Stimulated activated CD4-positive, alpha-beta T cell treated with anti-CD3 and anti-CD28 coated beads, Interleukin-1b, Interleukin-23, amount 100 ng/mL, for 48 hours (primary cell): Measurements from ENCODE around the gene USP48.

Experiments used
- DNase-seq: peaks from one replicate; pipeline ENCODE4 v3.0.0-alpha.2; 2020

Gene USP48

DNA sequence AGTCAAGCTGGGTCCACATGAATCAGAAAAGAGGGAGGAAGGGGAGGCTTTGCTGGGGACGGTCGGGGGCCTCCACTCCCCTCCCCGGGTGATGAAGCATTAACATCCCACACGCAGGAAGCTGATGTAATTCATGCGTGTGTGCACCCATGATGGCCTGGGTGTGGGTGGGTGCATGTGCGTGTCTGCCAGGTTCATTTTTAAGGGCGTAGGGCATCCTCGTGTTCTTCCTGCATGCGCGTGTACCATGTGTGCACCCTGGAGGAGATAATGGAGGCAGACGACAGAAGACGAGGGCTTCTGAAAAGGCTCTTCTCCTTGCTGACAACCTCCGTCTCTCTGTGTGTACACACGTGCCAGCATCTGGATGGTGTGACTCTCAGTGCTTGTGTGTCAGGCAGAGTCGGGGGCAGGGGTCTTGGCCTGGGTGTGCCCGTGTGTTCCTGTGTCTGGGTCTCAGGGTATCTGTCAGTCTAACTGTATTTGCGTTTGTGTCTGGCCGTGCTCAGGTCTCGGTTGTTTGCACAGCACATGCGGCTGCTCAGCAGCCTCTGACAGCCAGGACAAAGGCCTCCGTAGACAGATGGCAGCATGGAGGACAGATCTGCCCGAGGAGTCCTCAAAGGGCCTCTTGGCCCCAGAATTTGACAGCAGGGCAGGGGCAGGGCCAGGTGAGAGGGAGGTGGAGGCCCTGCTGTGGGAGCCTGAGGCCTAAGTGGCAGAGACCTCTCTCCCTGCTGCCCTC lies 116.2 kb downstream of the USP48 start:
- DNase-seq, result no peak

DNA sequence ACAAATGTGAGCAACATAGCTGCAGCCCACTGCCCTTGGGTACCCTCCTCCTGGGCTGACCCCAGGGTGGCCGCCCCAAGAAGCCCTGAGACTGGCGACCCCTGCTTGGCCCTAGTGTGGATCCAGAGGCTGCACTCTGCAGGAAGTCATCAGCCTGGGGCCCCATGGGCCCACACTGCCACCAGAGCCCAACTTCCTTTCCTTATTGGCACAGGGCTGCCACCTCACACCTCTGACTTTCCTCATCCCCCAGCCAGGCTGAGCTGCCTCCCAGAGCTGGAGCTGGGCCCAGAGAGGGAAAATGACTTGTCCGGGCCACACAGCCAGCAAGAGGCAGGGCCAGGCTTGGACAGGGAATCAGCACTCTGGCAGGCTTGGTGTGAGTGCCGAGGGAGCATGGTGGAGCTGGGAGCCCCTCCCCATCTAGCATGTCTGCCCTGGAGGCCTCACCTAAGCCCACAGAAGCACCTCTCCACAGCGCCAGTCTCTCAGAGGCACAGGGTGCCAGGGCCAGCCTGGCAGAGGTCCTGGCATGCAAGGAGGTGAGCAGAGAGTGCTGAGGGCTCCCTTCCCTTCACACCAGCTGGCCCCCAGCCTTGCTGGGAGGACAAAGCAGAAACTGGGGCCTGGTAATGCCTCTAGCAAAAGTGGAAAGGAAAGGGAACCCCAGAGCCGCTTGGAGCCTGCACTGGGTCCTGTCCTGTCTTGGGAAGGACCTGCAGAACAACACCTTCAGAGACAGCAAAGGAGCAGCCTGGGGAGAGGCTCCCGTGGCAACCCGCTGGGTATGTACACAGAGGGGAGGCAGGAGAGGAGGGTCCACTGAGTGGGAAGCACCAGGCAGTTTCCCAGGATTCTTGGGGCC lies 117.0 kb downstream of the USP48 start:
- DNase-seq, result no peak

DNA sequence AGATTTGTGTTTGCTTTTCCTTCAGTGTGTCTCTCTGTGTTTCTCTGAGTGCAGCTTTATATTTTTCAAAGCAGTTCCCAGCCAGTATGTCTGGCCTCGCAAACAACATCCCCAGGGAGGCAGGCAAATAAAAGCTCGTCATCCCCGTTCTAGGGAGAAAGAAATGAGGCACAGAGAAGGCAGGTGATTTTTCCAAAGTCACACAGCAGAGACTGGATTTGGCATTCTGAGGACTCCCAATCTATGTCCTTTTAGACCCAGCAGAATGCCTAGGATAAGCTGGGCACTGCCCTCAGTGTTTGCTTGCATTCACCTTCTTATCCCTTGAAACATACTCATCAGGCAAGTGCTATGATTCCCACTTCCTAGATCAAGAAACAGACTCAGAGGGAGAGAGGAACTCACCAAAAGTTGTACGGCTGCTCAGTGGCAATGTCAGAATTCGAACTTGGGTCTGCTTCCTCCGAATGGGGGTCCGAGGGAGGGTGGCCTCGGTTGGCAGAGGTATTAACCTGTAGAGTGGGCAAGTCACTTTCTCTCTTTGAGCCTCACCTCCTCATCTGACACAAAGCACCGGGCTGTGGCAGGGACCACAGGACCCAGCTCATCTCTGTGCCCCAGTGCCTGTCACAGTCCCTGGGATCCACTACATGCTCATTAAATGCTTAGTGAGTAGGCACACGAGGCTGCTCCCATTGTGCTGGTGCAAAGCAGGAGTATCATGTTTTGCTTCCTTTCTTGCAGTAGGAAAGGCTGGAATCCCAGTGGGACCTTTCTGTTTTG lies 118.0 kb downstream of the USP48 start:
- no peak for DNase-seq

DNA sequence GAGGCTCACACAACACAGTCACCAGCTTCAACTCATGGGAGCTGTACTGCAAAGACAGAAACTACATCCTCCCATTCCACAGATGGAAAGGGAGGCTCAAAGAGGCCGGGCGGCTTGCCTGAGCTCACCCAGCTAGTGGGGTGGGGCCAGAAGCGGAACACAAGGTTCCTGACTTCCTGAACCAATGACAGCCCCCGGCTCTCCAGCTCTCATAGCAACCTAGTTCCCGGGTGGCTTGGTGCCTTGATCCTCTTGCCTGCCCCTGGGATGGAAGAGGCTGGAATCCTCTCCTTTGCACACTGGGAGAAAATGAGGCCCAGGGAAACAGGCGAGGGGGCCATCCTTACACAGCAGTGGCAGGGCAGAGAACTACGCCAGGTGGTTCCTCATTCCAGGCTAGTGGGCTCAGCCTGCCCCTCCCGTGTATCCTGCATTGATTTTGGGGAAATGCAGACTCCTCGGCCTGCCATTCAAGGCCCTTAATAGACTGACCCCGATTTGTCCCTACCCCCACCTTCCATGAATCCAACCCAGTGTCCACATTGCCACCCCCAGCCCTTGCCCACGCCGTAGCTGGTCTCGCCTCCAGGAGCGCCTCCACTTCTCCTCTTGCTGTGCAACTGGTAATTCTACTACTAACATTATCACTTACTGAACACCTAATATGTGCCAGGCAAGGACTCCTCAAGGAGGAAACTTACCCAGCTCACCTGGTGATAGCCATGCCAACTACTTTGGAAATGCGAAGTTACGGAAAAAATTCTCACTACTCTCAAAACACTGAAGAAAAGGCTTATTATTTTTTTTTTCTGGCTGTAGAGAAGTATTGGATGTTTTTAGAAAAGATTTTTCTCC lies 118.8 kb downstream of the USP48 start:
- DNase-seq, result no peak

DNA sequence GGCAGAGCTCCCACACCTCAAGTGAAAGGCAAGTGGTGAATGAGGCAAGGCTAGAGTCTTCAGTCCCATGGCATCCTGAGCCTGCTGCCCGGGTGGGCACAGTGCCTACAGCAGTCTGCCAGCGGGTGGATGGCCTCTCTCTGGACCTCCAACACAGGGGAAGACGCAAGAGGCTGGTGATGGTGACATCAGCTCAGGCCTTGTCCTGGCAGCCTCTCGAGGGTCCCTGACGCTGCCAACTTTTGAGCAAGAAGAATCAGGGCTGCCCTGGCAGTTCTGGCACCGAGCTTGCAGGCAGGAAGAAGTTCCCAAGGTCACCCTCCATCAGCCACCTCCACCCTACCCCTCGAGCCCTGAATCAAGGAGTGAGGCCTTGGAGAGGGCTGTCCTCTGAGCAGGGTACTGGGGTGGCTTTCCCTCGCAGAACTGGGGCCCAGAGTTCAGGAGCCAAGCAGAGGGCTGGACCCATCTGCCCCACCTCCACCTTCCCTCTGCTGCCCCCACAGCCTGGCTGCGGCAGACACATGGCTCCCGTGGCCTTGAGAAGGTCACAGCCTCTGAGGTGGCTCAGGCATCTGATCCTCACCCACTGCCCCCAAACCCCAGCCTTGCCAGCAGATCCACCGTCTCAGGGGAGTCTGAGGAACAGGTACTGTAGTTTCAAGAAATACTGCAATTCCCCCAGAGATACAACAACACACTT lies 119.5 kb downstream of the USP48 start:
- no peak for DNase-seq

DNA sequence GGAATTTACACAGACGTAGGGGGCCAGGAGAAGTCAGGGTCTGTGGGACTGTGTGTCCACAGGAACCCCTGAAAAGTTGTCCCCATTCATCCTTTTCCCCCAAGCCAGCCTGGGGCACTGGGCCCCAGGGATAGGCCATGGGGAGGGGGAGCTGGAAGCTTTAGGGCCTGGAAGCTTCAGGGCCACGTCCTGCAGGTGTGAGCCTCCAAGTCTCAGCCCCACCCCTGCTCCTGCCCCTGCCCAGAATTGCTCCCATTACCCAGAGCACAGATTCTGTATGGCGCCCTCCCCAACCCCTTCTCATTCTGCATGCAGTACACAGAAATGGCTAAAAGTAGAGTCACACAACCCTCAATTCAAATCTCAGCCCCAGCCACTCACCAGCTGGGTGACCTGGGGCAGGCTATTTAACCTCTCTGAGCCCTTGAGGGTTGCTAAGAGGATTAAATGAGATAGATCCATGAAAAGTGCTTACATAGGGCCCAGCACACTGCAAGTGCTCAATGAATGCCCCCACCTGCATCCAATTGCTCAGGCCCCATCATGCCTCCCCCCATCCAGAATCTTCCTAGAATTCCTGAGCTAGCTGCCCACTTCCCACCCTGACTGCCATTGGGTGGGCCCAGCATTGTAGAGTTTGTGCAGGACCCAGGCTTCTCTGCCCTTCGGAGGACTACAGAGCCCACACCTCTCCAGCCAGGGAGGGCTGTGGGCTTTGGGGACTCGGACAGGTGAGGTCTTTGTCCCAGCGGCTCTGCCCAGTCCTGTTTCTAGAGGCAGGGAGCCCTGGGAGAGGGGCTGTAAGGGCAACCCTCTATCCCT lies 120.3 kb downstream of the USP48 start:
- no peak for DNase-seq

DNA sequence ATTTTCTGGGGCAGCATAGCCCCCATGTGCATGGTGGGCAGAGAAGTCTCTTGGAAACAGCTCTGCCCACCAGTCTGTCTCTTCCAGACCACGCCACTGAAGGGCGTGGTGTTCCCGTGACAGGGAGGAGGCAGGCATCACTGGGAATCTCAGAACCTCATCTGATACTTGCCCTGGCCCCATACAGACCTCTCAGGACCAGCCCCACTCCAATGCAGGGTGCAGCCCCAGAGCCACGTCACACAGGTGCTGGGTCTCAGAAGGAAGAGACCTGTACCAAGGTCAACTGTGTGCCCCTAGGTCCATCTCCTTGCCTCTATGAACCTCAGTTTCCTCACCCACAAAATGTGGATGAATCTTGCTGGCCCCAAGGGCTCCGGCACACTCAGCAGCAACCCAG lies 121.1 kb downstream of the USP48 start:
- DNase-seq, result no peak

DNA sequence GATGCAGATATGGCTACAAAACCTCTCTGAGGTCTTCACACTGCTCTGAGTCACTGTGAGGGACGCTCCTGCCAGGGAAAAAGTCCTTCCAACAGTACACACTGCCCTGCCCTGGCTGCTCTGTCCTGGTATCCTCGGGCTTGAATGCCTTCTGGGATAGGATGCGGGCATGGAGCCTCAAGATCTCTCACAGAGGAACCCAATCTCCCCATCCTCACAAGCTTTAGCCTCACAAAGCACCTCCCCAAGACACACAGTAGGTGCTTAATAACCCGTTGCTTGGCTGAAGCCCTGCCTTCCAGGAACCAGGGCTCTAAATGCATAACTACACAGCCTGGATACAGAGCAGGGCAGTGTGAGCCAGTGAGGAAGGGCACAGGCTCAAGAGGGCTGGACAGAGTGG lies 123.0 kb downstream of the USP48 start:
- DNase-seq, result no peak

DNA sequence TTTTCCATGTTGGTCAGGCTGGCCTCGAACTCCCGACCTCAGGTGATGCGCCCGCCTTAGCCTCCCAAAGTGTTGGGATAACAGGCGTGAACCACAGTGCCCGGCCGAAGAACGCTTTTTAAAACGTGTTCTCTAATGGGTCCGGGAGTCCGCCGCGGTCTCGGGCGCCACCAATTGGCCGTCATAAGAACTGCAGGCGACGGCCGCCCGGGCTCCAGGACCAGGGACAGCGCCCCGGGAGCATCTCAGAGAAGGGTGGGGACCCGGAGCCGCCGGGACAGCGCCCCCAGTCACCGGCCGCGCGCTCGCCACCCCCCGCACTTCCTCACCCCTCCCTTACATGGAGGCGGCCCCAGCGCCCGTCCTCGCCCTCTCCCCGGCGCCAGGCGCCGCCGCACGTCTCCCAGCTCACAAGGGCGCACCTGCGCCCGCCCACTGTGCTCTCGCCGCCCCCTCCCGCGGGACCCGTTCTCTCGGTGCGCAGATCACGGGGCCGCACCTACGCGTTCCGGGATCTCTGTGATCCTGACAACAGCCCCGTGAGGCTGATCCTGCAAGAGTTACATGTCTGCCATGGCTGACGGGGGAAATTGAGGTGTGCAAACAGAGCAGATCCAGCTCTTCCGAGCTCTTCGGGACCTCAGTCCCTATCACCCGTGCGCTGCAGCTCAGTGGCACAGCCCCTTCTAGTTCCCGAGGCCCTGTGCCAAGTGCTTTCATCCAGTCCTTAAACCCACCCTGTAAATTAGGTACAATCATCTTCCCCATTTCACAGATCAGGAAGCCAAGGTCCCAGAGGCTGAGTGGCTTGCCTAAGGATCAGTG lies 123.6 kb downstream of the USP48 start:
- DNase-seq, result peak; percentile 78

DNA sequence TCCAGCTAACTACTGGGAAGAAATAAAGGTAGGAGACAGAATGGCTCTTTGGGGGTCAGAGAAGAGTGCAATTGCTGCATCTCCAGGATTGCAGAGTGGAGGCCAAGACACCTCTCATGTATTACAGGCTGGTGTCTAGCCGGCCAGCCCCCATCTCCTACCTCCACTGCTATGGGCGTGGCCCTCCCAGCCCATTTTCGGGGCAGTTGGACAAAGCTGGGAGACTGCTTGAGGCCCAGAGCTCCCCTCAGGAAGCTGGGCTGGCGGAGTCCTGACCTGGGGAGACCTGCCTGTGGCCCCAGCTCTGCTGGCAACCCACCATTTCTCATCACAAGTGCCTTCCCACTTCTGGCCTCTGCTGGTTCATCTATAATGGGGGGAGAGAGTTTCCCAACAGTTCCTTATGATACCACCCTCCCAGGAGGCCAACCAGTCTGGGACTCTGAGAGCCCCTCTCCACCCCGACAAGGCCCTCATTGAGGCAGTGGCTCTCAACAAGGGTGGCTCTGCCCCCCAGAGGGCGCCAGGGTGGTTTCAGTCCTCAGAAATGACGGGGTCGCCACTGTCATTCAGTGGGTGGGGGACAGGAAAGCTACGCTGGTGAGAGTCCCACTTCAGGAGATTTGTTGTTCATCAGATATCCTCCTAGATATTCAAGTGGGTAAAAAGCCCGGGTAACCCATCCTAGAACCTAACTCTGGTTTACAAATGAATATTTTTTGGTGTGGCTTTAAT lies 125.3 kb downstream of the USP48 start:
- DNase-seq, result no peak

DNA sequence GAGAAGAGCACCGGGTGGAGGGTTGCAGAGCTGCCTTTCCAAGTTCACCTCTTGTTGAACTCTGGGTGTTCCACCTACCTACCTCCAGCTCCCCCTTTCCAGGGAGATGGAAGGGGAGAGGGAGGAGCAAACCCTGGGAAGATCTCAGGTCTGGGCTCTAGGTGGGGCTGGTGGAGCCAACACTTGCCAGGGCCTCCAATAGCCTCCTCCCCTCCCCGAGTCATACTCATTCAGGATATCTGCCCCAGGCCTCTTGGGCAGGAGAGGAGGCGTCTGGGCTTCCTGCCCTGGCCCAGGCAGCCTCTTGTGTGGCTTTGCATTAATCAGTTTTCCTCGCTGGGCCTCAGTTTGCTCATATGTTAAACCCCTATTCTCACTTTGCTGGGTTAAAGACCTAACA lies 127.2 kb downstream of the USP48 start:
- DNase-seq, result no peak

DNA sequence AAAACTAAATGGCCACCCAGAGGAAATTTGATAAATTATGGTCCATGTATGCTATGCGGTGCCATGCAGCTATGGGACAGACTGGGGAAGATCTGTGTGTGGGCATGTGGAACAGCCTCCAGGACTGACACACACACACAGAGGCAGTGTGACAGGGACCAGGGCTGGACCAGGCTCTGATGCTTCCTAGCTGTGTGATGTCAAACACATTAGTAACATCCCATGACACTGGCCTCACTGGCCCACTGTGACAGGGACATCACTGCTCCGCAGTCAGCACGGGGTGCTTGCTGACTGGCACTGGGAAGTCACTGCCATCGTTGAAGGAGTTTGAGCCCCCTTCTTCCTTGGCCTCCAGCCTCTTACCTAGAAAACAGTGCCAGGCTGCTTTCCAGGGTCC lies 127.7 kb downstream of the USP48 start:
- no peak for DNase-seq

DNA sequence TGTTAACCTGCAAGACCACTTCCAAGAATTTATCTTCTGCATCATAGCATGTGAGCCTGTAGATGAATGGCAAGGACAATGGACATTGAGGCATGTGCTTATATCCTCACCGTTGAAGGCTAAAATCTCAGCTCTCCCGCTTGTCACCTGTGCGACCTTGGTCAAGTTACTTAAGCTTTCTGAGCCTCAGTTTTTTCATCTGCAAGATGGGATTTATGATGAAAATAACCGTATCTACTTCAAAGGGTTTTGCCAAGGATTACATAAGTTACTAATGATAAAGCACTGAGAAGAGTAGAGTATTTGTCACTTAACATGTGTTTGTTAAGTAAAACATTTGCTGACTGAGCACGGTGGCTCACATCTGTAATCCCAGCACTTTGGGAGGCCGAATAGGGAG lies 128.7 kb downstream of the USP48 start:
- DNase-seq, result no peak

DNA sequence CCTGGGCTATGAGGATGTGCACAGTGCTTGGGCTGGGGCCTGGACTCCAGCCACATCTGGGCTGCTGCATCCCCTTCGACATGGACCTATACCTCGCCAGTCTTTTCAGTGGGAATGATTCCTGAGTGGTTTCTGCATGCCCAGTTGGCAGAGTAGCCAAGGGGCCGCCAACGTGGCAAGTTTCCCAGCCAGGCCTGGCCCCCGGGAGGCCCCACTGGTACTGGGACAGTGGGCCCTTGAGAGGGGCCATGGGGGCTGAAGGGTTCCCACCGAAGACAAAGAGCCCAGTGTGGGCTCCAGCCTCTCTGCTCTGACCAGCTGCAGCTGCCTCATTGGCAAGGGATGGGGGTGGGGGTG lies 129.2 kb downstream of the USP48 start:
- DNase-seq, result no peak

DNA sequence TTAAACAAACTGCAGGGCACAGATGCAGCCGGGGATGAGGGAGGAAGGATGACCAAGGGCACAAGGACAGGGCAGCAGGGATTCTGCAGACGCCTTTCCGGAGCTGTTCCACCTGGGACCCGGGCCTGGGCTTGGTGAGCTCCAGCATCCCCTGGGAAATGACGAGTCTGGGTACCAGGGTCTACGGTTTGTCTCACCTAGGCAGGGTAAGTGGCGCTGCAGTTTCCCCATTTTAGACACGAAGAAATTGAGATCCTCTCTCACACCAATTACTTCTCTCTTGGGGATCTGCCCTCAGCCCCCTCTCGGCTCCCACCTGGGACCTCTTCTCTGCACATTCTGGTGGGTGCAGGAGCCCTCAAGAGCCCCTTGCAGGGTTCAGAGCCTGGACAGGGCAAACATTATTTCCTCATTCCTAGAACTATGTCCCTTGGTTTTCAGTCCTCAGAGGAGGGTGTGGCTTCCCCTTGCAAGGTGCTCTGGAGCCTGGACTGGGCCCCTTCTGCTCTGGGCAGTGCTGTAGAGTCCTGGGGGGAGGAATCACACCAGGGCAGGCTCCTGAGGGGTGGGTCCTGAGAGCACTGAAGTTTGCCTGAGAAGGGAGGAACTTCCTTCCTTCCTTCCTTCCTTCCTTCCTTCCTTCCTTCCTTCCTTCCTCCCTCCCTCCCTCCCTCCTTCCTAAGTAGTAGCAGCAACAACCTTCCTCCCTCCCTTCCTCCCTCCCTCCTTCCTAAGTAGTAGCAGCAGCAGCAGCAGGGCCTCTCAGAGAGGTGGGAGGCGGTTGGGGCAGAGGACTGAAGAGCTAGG lies 129.8 kb downstream of the USP48 start:
- DNase-seq, result no peak

DNA sequence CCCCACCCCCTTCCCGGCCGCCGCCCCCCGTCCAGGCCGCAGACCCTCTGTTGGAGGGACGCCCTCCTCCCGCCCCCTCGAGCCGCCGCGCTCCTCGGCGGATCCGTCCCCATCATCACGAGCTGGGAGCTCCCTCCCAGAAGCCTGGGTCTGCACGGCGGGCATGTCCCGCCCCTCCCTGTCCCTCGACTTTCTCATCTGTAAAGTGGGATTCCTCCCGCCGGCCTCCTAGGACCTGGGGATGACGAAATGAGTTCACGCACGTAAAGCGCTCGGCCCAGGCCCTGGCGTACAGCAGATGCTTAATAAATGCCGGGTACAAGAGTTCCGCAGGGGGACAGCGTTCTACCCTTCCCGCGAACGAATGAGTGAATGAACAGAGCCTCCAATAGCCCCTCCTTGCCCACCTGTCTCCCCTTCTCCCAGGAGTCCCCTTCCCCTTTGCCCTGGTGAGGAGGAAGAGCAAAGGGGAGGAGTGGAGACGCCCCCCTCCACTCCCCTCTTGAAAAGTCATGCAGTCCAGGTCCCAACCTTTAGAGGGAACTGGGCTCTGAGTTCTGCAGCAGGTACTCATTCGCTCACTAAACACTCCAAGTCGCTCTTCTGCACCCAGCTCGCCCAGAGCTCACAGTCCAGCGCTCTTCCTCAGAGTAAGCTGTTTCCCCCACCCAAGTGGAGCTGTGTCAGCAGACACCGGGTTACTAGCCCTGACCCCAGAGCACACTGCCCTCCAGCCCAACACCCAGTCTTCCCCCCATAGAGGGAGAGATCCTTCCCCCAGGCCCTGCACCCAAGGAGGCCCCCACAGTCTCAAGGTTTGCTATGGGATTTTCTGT lies 130.6 kb downstream of the USP48 start:
- DNase-seq, result no peak

DNA sequence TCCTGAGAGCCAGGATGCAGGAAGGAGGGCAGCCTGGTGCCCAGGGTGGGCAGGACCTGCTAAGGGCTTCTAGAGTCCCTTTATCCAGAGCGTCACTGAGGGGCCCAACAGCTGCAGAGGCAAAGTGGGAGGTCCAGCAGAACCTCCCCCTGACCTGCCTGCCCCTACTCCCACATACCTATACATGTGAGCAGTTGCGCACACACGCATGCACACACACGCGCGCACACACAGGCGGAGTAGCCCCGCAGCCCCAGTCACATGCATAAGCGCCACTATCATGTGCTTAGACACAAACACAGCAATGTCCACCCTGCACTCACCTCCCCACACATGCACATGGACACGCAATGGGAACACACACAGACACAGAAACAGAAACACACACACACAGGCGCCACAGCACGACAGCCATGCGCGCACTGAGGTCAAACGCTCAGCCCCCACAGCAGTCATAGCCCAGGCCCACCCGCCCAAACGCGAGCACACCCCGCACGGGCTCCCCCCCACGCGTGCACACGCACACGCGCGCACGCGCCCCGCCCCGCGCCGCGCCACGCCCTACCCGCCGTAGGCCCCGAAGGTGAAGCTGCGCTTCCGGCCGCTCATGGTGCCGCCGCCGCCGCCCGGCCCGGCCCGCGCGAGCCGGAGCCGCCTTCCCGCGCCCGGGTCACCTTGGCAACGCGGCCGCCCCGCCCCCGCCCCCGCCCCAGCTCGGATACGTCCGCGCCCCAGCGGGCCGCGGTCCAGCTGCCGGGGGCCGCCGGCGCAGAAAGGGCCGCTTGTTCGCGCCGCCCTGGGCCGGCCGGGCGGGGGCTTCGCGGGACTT lies 131.5 kb downstream of the USP48 start:
- no peak for DNase-seq
